ENCODE results near the gene C1orf122. TPM values are rescaled to one million over a fixed set of nuclear protein-coding genes. Genes with fewer than 3 reads are reported as not detected.

C1orf122 gene
- 25.1 TPM for total RNA-seq

DNA sequence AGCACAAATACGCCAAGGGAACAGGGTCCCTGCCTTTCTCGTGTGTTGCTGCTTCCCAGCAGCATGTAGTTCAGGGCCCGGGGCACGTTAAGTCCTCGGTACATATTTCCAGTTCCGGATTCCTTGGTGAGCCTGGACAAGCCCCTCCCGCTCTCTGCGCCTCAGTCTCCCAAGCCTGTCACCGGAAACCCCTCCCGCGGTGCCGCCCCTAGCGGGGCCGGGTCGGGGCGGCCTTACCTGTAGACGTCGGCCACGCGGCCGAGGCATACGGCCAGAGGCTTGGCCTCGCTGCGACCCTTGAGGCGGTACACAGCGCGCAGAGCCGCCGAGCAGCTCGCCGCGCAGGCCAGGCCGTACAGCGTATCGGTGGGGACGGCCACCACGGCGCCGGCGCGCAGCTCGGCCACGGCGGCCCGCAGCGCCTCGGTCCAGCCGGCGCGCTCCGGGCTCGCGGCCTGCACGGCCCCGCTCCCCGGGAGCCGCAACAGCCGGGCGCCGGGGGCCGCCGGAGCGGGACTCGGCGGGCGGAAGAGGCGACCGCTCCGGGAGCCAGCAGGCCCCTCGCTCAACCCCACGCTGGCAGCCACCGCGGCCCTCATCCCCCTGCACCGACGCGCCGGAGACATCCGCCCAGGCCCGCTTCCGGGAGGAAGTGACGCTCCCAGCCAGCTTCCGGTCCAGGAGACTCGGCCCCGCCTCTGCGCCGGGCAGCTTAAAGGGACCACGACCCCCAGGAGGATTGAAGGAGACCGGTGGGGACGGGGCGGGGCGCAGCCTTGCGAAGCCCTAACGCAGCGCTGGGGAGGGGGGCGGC lies at the start of gene C1orf122, which contains the start of gene YRDC:
Gene C1orf122 (plus strand): TSS at position 236 of the 814 bp plus-strand sequence. CDS start 615 bp downstream, outside the sequence.
Gene YRDC (minus strand): TSS at position 654 of the 814 bp plus-strand sequence. CDS start 28 bp downstream, at position 626.

DNA sequence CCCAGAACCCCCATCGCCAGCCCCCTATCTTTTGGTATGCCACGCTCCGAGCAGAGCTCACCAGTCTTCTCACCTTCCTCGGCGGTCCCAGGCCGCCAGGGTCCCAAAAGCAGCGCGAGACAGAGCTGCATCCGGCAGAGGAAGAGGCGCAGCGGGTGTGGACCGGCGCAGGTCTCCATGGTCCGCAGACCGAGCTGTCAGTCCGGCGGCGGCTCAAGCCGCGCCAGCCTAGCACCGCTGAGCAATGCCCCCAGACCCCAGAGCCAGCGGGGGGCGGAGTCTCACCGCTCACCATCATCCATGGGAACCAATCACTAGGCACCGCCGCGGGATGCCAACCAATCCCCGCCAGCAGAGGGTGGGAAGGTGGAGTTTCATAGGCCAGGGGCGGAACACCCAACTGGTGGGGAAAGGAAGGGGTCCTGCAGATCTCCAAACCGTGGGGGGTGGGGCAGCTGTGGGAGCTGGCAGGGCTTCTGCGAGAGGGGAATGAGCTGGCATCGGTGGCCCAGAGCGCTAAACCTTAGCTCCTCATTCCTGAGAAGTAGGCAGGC lies 42.6 kb upstream of the C1orf122 start, which contains the start of gene EPHA10:
Gene EPHA10 (minus strand): TSS at position 233 of the 554 bp plus-strand sequence. CDS start 54 bp downstream, at position 179.

DNA sequence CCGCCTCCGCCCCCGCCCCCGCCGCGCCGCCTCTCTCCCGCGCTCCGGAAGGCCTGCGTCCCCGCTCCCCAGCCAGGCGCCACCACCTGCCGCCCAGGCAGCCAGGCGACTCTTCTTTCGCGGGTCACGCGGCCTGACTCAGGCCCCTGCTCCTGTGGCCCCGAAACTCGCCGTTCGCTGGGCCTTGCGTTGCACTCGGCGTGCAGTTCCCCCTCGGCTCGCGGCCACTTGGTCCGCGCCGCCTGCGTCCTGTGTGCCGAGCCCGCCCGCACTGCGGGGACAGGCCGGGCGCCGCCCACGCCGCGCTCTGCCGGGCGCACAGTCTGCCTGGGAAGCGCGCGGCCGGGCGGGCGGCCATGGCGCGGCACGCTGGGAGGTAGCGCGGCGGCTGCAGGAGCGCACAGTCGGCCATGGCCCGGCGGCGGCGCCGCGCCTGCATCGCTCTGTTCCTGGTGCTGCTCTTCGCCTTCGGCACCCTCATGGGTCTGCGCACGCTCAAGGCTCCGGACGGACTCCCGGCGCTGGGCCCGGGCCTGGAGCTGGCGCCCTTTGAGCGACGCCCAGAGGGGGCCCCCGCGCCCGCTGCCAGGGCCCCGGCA lies 13.7 kb upstream of the C1orf122 start, which contains the start of gene MANEAL:
Gene MANEAL (plus strand): TSS at position 75 of the 599 bp plus-strand sequence. CDS start 336 bp downstream, at position 411.

Other genes starting within 250 kb of the C1orf122 start
- 46.1 TPM for gene GNL2, start 211.9 kb upstream of the C1orf122 start, total RNA-seq
- gene RSPO1, start 172.9 kb upstream of the C1orf122 start, total RNA-seq: not detected
- 2.1 TPM for gene CDCA8, start 115.3 kb upstream of the C1orf122 start, total RNA-seq
- gene EPHA10, start 42.7 kb upstream of the C1orf122 start, total RNA-seq: 21.0 TPM
- 41.5 TPM for gene MANEAL, start 13.9 kb upstream of the C1orf122 start, total RNA-seq
- 9.7 TPM for gene YRDC, start 418 bp downstream of the C1orf122 start, total RNA-seq
- 4.2 TPM for gene MTF1, start 51.8 kb downstream of the C1orf122 start, total RNA-seq
- 14.5 TPM for gene INPP5B, start 139.3 kb downstream of the C1orf122 start, total RNA-seq
- gene SF3A3, start 182.2 kb downstream of the C1orf122 start, total RNA-seq: 59.1 TPM
- 5.5 TPM for gene FHL3, start 197.7 kb downstream of the C1orf122 start, total RNA-seq
- 38.3 TPM for gene UTP11, start 204.9 kb downstream of the C1orf122 start, total RNA-seq
- 1.6 TPM for gene POU3F1, start 239.0 kb downstream of the C1orf122 start, total RNA-seq